OCI-LY7 (cell line): ENCODE measurements around the gene PHF21B. TPM values are rescaled to one million over a fixed set of nuclear protein-coding genes. Genes with fewer than 3 reads are reported as not detected.
"Not testable (repeated sequence)": the region's sequence is repeated elsewhere in the genome, so short reads cannot be mapped to it uniquely, and the experiment has no call there.

Experiments
- BruUV-seq: library from RNA; stranded (reverse); fragments of 400-500 nt; replicated peaks from 2 replicates; lab custom pipeline; 2021; lab: Mats Ljungman, UMichigan
- CTCF ChIA-PET: fragments of 300-600 bp; sonication (Branson Sonifier 250); formaldehyde crosslinking; loops from one replicate; lab custom pipeline; 2022; ENCODE audit warnings: antibody characterized with exemption; ENCODE audit not compliant: unreplicated experiment; lab: Charles Lee
- POLR2A ChIA-PET: fragments of 300-600 bp; sonication (Branson Sonifier 250); formaldehyde crosslinking; loops from one replicate; lab custom pipeline; 2022; ENCODE audit warnings: antibody characterized with exemption; lab: Charles Lee
- DNase-seq: peaks from one replicate; pipeline ENCODE4 v3.0.0-alpha.2; 2015; ENCODE audit warnings: low spot score
- H2AFZ ChIP-seq: fragments of 200-600 bp; sonication (generic), shearing (Covaris generic); 2 replicates; pipeline ENCODE4 v1.6.1; 2014; ENCODE audit warnings: mild to moderate bottlenecking, antibody characterized with exemption, low read length, moderate library complexity
- H3K27ac ChIP-seq: fragments of 200-600 bp; sonication (generic); 2 replicates; pipeline ENCODE4 v1.5.1; 2014; ENCODE audit warnings: mixed run types, low read depth, mild to moderate bottlenecking, moderate library complexity, low read length, inconsistent platforms; ENCODE audit not compliant: poor library complexity, severe bottlenecking
- H3K36me3 ChIP-seq: fragments of 200-600 bp; sonication (generic); 2 replicates; pipeline ENCODE4 v1.6.1; 2014; ENCODE audit warnings: mild to moderate bottlenecking, antibody characterized with exemption, low read length, moderate library complexity, mixed read lengths; ENCODE audit not compliant: insufficient read depth
- H3K4me1 ChIP-seq: fragments of 200-600 bp; sonication (generic); 2 replicates; pipeline ENCODE4 v1.5.1; 2014; ENCODE audit warnings: mild to moderate bottlenecking, low read length; ENCODE audit not compliant: insufficient read depth, poor library complexity, severe bottlenecking
- H3K4me2 ChIP-seq: fragments of 200-600 bp; sonication (generic); 2 replicates; pipeline ENCODE4 v1.6.1; 2014; ENCODE audit warnings: mild to moderate bottlenecking, low read length
- H3K4me3 ChIP-seq: fragments of 200-600 bp; sonication (generic); 2 replicates; pipeline ENCODE4 v1.5.1; 2014; ENCODE audit warnings: mild to moderate bottlenecking, low read depth, low read length; ENCODE audit not compliant: poor library complexity, severe bottlenecking
- H3K79me2 ChIP-seq: fragments of 200-600 bp; sonication (generic); 2 replicates; pipeline ENCODE4 v1.6.1; 2016; ENCODE audit warnings: low read depth, mild to moderate bottlenecking, low read length, moderate library complexity, mixed read lengths; ENCODE audit not compliant: insufficient read depth
- H3K9me2 ChIP-seq: fragments of 200-600 bp; sonication (generic); 2 replicates; pipeline ENCODE4 v1.6.1; 2016; ENCODE audit warnings: mild to moderate bottlenecking, low read length, mixed read lengths; ENCODE audit not compliant: insufficient read depth
- H3K9me3 ChIP-seq: fragments of 200-600 bp; sonication (generic); 2 replicates; pipeline ENCODE4 v1.6.1; 2014; ENCODE audit warnings: mild to moderate bottlenecking, mixed run types, low read length, mixed read lengths
- H4K20me1 ChIP-seq: fragments of 200-600 bp; sonication (generic); 2 replicates; pipeline ENCODE4 v1.6.1; 2014; ENCODE audit warnings: mild to moderate bottlenecking, antibody characterized with exemption, low read length, moderate library complexity, mixed read lengths; ENCODE audit not compliant: insufficient read depth
- CTCF ChIP-seq: fragments of 200-600 bp; sonication (generic); conservative IDR thresholded peaks from 2 replicates; pipeline ENCODE4 v1.5.1; 2014; ENCODE audit warnings: mild to moderate bottlenecking, antibody characterized with exemption, low read length, moderate library complexity, mixed read lengths
- EZH2phosphoT487 ChIP-seq: fragments of 200-600 bp; sonication (generic); IDR thresholded peaks from 2 replicates; pipeline ENCODE4 v1.6.1; 2018; ENCODE audit warnings: low read depth, borderline replicate concordance, mild to moderate bottlenecking, mixed run types, antibody characterized with exemption, low read length, moderate library complexity, mixed read lengths
- intact Hi-C: fragments of 100-400 bp; cut with micrococcal nuclease; formaldehyde crosslinking; loops from one replicate; pipeline ENCODE4 v1.10.0; 2022; ENCODE audit not compliant: unreplicated experiment
- total RNA-seq, 2 experiments: library from RNA; depleted of rRNA in 1 of 2; stranded (reverse); fragments of >200 nt in 1 of 2; shearing (Covaris generic) in 1 of 2; gene quantifications; 2 replicates each; pipeline ENCODE4 v1.2.3, GENCODE V29; 2014 to 2022

PHF21B gene
- total RNA-seq, 2 experiments from 2014 or later: 9.4 to 12.4 TPM

DNA sequence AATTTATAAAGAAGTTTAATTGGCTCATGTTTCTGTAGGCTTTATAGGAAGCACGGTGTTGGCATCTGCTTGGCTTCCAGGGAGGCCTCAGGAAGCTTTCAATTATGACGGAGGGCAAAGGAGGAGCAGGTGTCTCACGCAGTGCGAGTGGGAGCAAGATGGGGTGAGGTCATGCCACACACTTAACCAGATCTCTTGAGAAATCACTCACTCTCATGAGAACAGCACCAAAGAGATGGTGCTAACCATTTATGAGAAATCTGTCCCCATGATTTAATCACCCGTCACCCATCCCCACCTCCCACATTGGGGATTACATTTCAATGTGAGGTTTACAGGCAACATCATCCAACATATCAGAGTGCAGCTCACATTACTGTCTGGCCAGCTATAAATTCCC, 153.9 kb downstream of the PHF21B start:
- no peaks in the 10 kb centered on the region for H3K4me1 ChIP-seq
- DNase-seq: no peak
- intact Hi-C loops: no loop called here
- no TSS peak for BruUV-seq
- no peak overlapping the region for H3K4me3 ChIP-seq
- no peaks in the 10 kb centered on the region for H3K79me2 ChIP-seq
- no peak overlapping the region for H3K27ac ChIP-seq
- H3K9me3 ChIP-seq: no peaks in the 10 kb centered on the region
- H3K4me2 ChIP-seq: no peak overlapping the region
- CTCF ChIA-PET: no interaction called here
- H3K9me2 ChIP-seq: no peaks in the 10 kb centered on the region
- no peaks in the 10 kb centered on the region for H4K20me1 ChIP-seq
- H2AFZ ChIP-seq: no peak overlapping the region
- H3K36me3 ChIP-seq: no peaks in the 10 kb centered on the region
- no peak for TF ChIP-seq CTCF
- no peak for TF ChIP-seq EZH2phosphoT487
- POLR2A ChIA-PET: interaction anchor here (0.6 to 0.7 kb wide), 2 partner anchors 155 to 499 kb away, joined by 3 to 4 read pairs; no protein-coding TSS in a partner anchor

DNA sequence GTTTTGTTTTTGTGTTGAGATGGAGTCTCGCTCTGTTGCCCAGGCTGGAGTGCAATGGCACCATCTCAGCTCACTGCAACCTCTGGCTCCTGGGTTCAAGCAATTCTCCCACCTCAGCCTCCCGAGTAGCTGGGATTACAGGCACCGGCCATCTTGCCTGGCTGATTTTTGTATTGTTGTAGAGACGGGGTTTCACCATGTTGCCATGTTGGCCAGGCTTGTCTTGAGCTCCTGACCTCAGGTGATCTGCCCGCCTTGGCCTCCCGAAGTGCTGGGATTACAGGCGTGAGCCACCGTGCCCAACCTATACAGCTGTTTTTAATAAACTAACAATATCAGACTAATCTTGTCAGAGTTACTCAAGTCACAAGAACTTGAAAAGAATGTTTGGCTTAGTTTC, 155.2 kb downstream of the PHF21B start:
- H2AFZ ChIP-seq, DNase-seq, H3K4me3 ChIP-seq, H3K4me2 ChIP-seq, H3K4me1 ChIP-seq, H3K9me3 ChIP-seq, H3K79me2 ChIP-seq, BruUV-seq, H3K27ac ChIP-seq, H3K9me2 ChIP-seq, CTCF ChIA-PET, intact Hi-C loops, H4K20me1 ChIP-seq, H3K36me3 ChIP-seq: not testable (repeated sequence)
- POLR2A ChIA-PET: interaction anchor here (0.6 kb wide), 1 partner anchor 1423 kb away, joined by 5 read pairs; no protein-coding TSS in a partner anchor

- CTCF ChIA-PET: no interaction called here
- H3K4me2 ChIP-seq: no peak overlapping the region
- H2AFZ ChIP-seq: no peak overlapping the region
- TF ChIP-seq EZH2phosphoT487 (no peak), CTCF (no peak)
- H3K9me3 ChIP-seq: no peaks in the 10 kb centered on the region
- H3K27ac ChIP-seq: no peak overlapping the region
- H3K36me3 ChIP-seq: no peaks in the 10 kb centered on the region
- DNase-seq: no peak
- no peaks in the 10 kb centered on the region for H3K9me2 ChIP-seq
- POLR2A ChIA-PET: no interaction called here
- H3K4me1 ChIP-seq: no peaks in the 10 kb centered on the region
- BruUV-seq: no TSS peak
- no peaks in the 10 kb centered on the region for H3K79me2 ChIP-seq
- H4K20me1 ChIP-seq: no peaks in the 10 kb centered on the region
- no peak overlapping the region for H3K4me3 ChIP-seq
- intact Hi-C loops: no loop called here
Measured at GRCh38 chr22:44850946-44851345, 158.9 kb downstream of the PHF21B start.
